ENCODE measurements around the gene KCTD2. TPM values are rescaled to one million over a fixed set of nuclear protein-coding genes. Genes with fewer than 3 reads are reported as not detected.

KCTD2 gene
- total and polyA plus RNA-seq, 2 experiments from 2014 or later = 12.7 to 19.1 TPM

GRCh38 chr17:75099881-75100595 is 53.0 kb downstream of the KCTD2 start:
- H3K79me2 ChIP-seq = peaks cover 3% of the 10 kb centered on the region

DNA sequence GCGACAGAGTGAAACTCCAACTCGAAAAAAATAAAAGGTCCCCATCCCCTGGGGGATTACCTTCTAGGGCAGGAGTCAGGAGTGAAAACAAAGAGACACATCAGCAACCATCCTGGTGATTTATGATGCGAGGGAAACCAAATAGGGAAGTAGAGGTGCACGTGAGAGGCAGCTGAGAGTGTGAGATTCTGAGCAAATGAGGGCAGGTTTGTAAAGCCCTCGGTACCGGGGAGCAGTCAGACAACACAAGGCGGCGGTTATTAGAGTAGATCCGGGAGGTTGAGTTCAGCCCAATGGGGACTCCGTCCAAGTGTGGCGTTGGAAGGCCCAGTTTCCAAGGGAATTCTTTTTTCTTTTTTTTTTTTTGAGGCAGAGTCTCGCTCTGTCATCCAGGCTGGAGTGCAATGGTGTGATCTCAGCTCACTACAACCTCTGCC is 55.4 kb downstream of the KCTD2 start:
- H3K36me3 ChIP-seq (replicated peaks; ENCODE audit: insufficient read depth, low read depth) = no peaks in the 10 kb centered on the region
- no peak overlapping the region for H3K27ac ChIP-seq
- no peak for TF ChIP-seq EZH2 (IDR thresholded peaks at IDR 0.05; ENCODE audit: borderline replicate concordance)
- no peak for TF ChIP-seq CTCF (IDR thresholded peaks at IDR 0.05; ENCODE audit: poor library complexity)
- TF ChIP-seq EZH2phosphoT487 (IDR thresholded peaks at IDR 0.05; ENCODE audit: low read depth, severe bottlenecking, unreplicated experiment) = no peak

More at GRCh38 chr17:75099881-75100595, 53.0 kb downstream of the KCTD2 start:
- H2AFZ ChIP-seq = no peak overlapping the region
- no peak overlapping the region for H3K4me3 ChIP-seq
- 98% methylated on average over 31 of the region's 31 CpGs for WGBS (ENCODE audit: low lambda C conversion rate, missing lambda C conversion rate)
- H4K20me1 ChIP-seq (ENCODE audit: insufficient read depth, poor library complexity, severe bottlenecking) = no peaks in the 10 kb centered on the region
- no peak for DNase-seq (ENCODE audit: low spot score)
- H3K9me2 ChIP-seq (replicated peaks; ENCODE audit: insufficient read depth) = no peaks in the 10 kb centered on the region
- TF ChIP-seq EZH2 (IDR thresholded peaks at IDR 0.05; ENCODE audit: borderline replicate concordance) (no peak), CTCF (IDR thresholded peaks at IDR 0.05; ENCODE audit: poor library complexity) (no peak), EZH2phosphoT487 (IDR thresholded peaks at IDR 0.05; ENCODE audit: low read depth, severe bottlenecking, unreplicated experiment) (no peak)
- H3K27ac ChIP-seq = no peak overlapping the region
- no peaks in the 10 kb centered on the region for H3K27me3 ChIP-seq
- no peaks in the 10 kb centered on the region for H3K9me3 ChIP-seq (ENCODE audit: low read depth)
- peaks cover 2% of the 10 kb centered on the region for H3K4me1 ChIP-seq (ENCODE audit: insufficient read depth)
- H3K36me3 ChIP-seq (replicated peaks; ENCODE audit: insufficient read depth, low read depth) = no peaks in the 10 kb centered on the region
- H3K4me2 ChIP-seq = no peak overlapping the region

GRCh38 chr17:75103601-75104554 is 56.9 kb downstream of the KCTD2 start:
- no peaks in the 10 kb centered on the region for H3K9me3 ChIP-seq (ENCODE audit: low read depth)
- no peak for DNase-seq (ENCODE audit: low spot score)
- no peaks in the 10 kb centered on the region for H3K79me2 ChIP-seq
- no peak overlapping the region for H2AFZ ChIP-seq
- H3K4me3 ChIP-seq = no peak overlapping the region
- H4K20me1 ChIP-seq (ENCODE audit: insufficient read depth, poor library complexity, severe bottlenecking) = no peaks in the 10 kb centered on the region
- no peak overlapping the region for H3K4me2 ChIP-seq
- H3K4me1 ChIP-seq (ENCODE audit: insufficient read depth) = peaks cover 2% of the 10 kb centered on the region
- H3K9me2 ChIP-seq (replicated peaks; ENCODE audit: insufficient read depth) = no peaks in the 10 kb centered on the region
- 89% methylated on average over 14 of the region's 14 CpGs for WGBS (ENCODE audit: low lambda C conversion rate, missing lambda C conversion rate)
- no peak overlapping the region for H3K27ac ChIP-seq
- H3K36me3 ChIP-seq (replicated peaks; ENCODE audit: insufficient read depth, low read depth) = no peaks in the 10 kb centered on the region
- no peaks in the 10 kb centered on the region for H3K27me3 ChIP-seq
- TF ChIP-seq CTCF (IDR thresholded peaks at IDR 0.05; ENCODE audit: poor library complexity) = no peak
- no peak for TF ChIP-seq EZH2phosphoT487 (IDR thresholded peaks at IDR 0.05; ENCODE audit: low read depth, severe bottlenecking, unreplicated experiment)
- TF ChIP-seq EZH2 (IDR thresholded peaks at IDR 0.05; ENCODE audit: borderline replicate concordance) = no peak

More for the DNA sequence above, 55.4 kb downstream of the KCTD2 start:
- no peaks in the 10 kb centered on the region for H3K4me1 ChIP-seq (ENCODE audit: insufficient read depth)
- H2AFZ ChIP-seq = no peak overlapping the region
- no peaks in the 10 kb centered on the region for H3K9me2 ChIP-seq (replicated peaks; ENCODE audit: insufficient read depth)
- no peaks in the 10 kb centered on the region for H3K9me3 ChIP-seq (ENCODE audit: low read depth)
- WGBS (ENCODE audit: low lambda C conversion rate, missing lambda C conversion rate) = 82% methylated on average over 12 of the region's 12 CpGs
- no peaks in the 10 kb centered on the region for H3K27me3 ChIP-seq
- no peak overlapping the region for H3K4me3 ChIP-seq
- no peak for DNase-seq (ENCODE audit: low spot score)
- H4K20me1 ChIP-seq (ENCODE audit: insufficient read depth, poor library complexity, severe bottlenecking) = no peaks in the 10 kb centered on the region
- no peaks in the 10 kb centered on the region for H3K79me2 ChIP-seq
- no peak overlapping the region for H3K4me2 ChIP-seq

Data from hepatocyte (in vitro differentiated cells).